Measurements from ENCODE around the gene ERAL1. TPM values are rescaled to one million over a fixed set of nuclear protein-coding genes. Genes with fewer than 3 reads are reported as not detected.
A peak's percentile ranks its signal among the peaks of the same experiment; 100 is the strongest.

ERAL1 gene
- total RNA-seq, 1 donor from 2014 or later: 64.4 TPM

DNA sequence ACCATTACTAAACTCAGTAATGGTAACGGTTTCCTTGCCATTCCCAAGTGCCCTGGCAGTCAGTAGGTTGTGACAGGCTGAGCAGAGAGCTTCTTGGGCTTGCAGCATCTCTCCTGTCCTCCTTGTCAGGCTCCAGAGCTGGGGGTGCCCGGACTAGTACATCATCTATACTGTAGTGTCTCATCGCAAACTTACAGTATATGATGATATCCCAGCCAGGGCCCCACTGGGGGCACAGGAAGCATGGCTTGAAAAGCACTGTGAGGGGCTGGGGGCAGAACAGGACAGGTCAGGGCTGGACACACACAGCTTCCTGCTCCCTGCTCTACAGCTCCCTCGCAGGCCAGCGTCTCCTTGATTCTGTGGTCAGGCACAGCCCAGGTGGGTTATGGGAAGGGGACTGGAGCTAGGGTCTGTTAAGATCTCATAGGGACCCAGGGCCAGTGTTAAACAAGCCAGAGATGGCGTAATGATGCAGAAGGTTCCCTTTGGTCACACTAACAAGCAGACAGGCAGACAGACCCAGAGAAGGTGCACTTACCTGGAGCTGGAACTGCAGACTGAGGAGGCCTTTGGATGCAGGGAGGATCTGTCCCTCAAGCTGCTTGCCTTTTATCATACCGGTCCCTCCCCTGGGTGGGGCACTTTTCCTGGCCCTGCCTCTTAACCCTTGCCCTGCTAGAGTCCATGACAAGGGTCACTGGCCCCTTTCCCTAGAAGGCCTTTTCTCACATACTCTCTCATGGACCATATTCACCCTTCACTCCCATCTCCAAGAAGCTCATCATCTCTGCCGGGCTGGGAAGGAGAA is 6.8 kb downstream of the ERAL1 start:
- no peak for DNase-seq (ENCODE audit: low read depth, low spot score)
- peak overlapping the region; percentile 49 for H3K4me3 Mint-ChIP-seq
- H3K36me3 Mint-ChIP-seq (ENCODE audit: low read depth): peaks cover 3% of the 10 kb centered on the region
- TF ChIP-seq, protein P1, sequence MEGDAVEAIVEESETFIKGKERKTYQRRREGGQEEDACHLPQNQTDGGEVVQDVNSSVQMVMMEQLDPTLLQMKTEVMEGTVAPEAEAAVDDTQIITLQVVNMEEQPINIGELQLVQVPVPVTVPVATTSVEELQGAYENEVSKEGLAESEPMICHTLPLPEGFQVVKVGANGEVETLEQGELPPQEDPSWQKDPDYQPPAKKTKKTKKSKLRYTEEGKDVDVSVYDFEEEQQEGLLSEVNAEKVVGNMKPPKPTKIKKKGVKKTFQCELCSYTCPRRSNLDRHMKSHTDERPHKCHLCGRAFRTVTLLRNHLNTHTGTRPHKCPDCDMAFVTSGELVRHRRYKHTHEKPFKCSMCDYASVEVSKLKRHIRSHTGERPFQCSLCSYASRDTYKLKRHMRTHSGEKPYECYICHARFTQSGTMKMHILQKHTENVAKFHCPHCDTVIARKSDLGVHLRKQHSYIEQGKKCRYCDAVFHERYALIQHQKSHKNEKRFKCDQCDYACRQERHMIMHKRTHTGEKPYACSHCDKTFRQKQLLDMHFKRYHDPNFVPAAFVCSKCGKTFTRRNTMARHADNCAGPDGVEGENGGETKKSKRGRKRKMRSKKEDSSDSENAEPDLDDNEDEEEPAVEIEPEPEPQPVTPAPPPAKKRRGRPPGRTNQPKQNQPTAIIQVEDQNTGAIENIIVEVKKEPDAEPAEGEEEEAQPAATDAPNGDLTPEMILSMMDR (conservative IDR thresholded peaks at IDR 0.05): no peak
- no peaks in the 10 kb centered on the region for H3K27me3 Mint-ChIP-seq (ENCODE audit: low read depth)
- H3K4me1 Mint-ChIP-seq: no peaks in the 10 kb centered on the region
- H3K27ac Mint-ChIP-seq (ENCODE audit: unreplicated experiment): no peak overlapping the region
- no peaks in the 10 kb centered on the region for H3K9me3 Mint-ChIP-seq

DNA sequence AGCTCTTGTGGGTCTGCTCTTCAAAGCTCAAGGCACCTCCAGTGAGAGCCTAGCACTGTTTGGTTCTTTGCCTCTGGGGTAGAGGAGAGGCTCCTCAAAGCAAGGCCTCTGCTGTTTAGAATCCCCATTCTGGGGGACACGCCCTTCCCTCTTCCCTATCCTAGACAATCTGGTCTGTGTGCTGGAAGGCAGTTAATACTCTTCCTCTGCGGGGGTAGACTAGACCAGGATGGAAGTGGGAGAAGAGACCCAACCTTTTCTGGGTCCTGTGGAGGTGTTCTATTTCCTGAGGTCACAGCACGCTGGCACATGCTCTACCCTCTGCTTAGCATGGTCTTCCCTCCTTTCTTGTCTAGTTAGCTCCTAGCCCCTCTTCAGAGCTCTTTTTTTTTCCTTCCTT is 7.7 kb downstream of the ERAL1 start:
- H3K36me3 Mint-ChIP-seq (ENCODE audit: low read depth): peaks cover 3% of the 10 kb centered on the region
- no peak overlapping the region for H3K27ac Mint-ChIP-seq (ENCODE audit: unreplicated experiment)
- TF ChIP-seq, protein P1 (conservative IDR thresholded peaks at IDR 0.05): no peak
- no peaks in the 10 kb centered on the region for H3K9me3 Mint-ChIP-seq
- no peaks in the 10 kb centered on the region for H3K4me1 Mint-ChIP-seq
- no peak for DNase-seq (ENCODE audit: low read depth, low spot score)
- H3K4me3 Mint-ChIP-seq: no peak overlapping the region
- no peaks in the 10 kb centered on the region for H3K27me3 Mint-ChIP-seq (ENCODE audit: low read depth)

DNA sequence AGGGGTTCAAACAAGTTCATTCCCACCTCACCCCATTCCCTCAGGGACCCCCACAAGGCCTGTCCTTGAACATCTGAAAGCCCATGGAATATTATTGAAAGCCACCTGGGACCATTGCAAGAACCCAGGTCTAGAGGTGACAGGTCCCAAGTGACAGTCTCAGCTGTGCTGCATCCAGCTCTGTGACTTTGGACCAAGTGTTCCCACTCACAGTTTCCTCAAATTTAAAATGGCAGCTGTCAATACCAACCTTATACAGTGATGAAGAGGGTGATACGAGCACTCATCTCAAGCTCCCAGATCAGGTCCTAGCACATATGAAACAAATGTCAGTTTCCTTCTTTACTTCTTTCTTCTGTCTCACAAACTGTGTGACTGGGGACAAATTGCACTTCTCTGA is 9.1 kb downstream of the ERAL1 start:
- no peak for DNase-seq (ENCODE audit: low read depth, low spot score)
- no peaks in the 10 kb centered on the region for H3K4me1 Mint-ChIP-seq
- no peak overlapping the region for H3K27ac Mint-ChIP-seq (ENCODE audit: unreplicated experiment)
- TF ChIP-seq, protein P1 (conservative IDR thresholded peaks at IDR 0.05): no peak
- no peaks in the 10 kb centered on the region for H3K9me3 Mint-ChIP-seq
- no peak overlapping the region for H3K4me3 Mint-ChIP-seq
- H3K36me3 Mint-ChIP-seq (ENCODE audit: low read depth): peaks cover 3% of the 10 kb centered on the region
- no peaks in the 10 kb centered on the region for H3K27me3 Mint-ChIP-seq (ENCODE audit: low read depth)

DNA sequence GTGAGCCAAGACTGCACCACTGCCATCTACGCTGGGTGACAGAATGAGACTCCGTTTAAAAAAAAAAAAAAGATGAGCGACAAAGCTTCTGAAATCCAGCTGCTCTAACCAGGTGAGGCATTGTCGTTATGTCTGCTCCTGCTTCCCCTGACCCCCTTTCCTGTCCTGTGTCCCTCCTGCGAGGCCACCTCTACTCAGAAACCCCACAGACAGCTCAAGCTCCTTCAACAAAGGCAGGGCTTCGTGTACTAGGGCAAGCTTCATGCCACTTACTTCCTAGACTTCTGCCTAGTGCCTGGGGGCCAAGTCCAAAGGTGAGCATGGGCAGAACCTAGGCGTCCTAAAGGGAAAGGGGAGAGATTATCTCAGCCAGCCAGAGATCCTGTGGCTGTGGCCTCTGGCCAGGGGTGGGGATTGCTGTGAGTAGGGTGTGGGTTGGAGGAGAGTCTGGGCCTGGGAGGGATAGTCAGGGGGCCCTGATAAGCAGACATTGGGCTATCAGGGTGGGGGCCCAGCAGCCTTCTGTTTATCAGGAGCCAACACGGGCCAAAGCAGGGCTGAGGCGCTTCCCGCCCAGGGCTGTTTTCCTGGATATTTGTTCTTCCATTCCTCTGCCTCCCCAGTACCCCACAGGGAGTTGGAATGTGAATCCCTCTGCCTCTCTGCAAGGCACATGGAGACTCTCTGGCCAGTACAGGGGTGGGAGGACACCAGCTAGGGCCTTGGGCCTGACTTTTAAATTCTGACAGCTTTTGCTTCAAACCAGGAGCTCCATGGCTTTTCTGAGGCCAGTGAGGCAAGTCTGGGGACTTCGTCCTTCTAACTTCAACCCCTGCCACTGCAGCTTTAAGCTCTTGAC is 10.4 kb downstream of the ERAL1 start:
- DNase-seq (ENCODE audit: low read depth, low spot score): no peak
- H3K4me3 Mint-ChIP-seq: no peak overlapping the region
- no peaks in the 10 kb centered on the region for H3K27me3 Mint-ChIP-seq (ENCODE audit: low read depth)
- H3K9me3 Mint-ChIP-seq: no peaks in the 10 kb centered on the region
- no peaks in the 10 kb centered on the region for H3K36me3 Mint-ChIP-seq (ENCODE audit: low read depth)
- H3K27ac Mint-ChIP-seq (ENCODE audit: unreplicated experiment): peak overlapping the region; percentile 84
- no peaks in the 10 kb centered on the region for H3K4me1 Mint-ChIP-seq
- TF ChIP-seq, protein P1 (conservative IDR thresholded peaks at IDR 0.05): no peak

DNA sequence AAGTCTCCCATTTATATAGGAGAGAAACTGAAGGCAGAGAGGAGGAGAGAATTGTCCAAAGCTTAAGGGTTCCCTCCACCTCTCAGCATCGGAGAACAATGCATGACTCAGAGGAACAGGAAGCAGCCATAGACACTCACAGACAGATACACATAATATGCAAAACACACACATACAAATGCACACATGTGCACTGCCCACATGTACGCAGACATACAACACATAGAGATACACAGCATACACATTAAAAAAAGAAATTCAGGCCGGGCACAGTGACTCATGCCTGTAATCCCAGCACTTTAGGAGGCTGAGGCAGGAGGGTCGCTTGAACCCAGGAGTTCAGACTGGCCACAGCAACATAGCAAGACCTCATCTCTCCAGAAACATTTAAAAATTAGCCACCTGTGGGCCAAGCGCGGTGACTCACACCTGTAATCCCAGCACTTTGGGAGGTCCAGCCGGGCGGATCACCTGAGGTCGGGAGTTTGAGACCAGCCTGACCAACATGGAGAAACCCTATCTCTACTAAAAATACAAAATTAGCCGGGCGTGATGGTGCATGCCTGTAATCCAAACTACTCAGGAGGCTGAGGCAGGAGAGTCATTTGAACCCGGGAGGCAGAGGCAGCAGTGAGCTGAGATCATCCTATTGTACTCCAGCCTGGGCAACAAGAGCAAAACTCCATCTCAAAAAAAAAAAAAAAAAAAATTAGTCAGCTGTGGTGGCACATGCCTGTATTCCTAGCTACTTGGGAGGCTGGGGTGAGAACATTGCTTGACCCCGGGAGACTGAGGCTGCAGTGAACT is 11.3 kb downstream of the ERAL1 start:
- H3K9me3 Mint-ChIP-seq: no peaks in the 10 kb centered on the region
- DNase-seq (ENCODE audit: low read depth, low spot score): no peak

More for the DNA sequence above, 11.3 kb downstream of the ERAL1 start:
- TF ChIP-seq, protein P1 (conservative IDR thresholded peaks at IDR 0.05): no peak
- no peaks in the 10 kb centered on the region for H3K27me3 Mint-ChIP-seq (ENCODE audit: low read depth)
- H3K36me3 Mint-ChIP-seq (ENCODE audit: low read depth): no peaks in the 10 kb centered on the region
- H3K27ac Mint-ChIP-seq (ENCODE audit: unreplicated experiment): peak overlapping the region; percentile 14
- H3K4me3 Mint-ChIP-seq: no peak overlapping the region
- no peaks in the 10 kb centered on the region for H3K4me1 Mint-ChIP-seq

Measured in neural crest cell (in vitro differentiated cells).